ENCODE measurements around the gene VPS18.
"Not testable (repeated sequence)": the region's sequence is repeated elsewhere in the genome, so short reads cannot be mapped to it uniquely, and the experiment has no call there.

Gene VPS18

GRCh38 chr15:40893733-40894680 lies at the start of gene VPS18:
VPS18 (plus strand) TSS chr15:40894450; CDS start chr15:40894769, 319 bp downstream.
- peak; percentile 95 for DNase-seq

DNA sequence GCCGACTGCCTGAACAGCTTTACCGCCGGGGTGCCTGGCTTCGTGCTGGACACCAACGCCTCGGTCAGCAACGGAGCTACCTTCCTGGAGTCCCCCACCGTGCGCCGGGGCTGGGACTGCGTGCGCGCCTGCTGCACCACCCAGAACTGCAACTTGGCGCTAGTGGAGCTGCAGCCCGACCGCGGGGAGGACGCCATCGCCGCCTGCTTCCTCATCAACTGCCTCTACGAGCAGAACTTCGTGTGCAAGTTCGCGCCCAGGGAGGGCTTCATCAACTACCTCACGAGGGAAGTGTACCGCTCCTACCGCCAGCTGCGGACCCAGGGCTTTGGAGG lies 49.6 kb upstream of the VPS18 start:
- DNase-seq = peak; percentile 22

GRCh38 chr15:40845036-40845435 lies 49.2 kb upstream of the VPS18 start:
- no peak for DNase-seq

GRCh38 chr15:40845511-40846284 lies 48.6 kb upstream of the VPS18 start:
- DNase-seq = no peak

DNA sequence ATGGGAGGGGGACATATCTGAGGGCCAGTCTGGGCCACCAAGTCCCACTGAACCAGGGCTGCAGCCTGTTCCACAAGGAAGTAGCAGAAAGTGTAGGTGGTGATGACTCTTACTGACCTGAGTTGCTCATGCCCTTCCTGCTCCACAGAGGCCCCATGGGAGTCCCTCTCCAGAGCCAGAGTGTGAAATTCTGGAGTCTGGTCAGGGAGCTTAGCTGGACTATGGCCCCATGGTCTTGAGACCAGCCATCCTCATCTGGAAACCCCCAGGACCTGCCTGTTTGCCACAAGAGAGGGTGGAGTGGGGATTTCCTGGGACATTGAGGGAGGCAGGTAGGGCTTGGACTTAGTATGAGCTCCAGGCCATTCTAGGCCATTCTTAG lies 47.4 kb upstream of the VPS18 start:
- DNase-seq = no peak

GRCh38 chr15:40847223-40847961 lies 46.9 kb upstream of the VPS18 start:
- DNase-seq = peak; percentile 78

GRCh38 chr15:40850576-40851112 lies 43.6 kb upstream of the VPS18 start:
- DNase-seq = no peak

GRCh38 chr15:40852529-40852928 lies 41.7 kb upstream of the VPS18 start:
- no peak for DNase-seq

GRCh38 chr15:40853241-40853890 lies 40.9 kb upstream of the VPS18 start:
- no peak for DNase-seq

GRCh38 chr15:40854161-40854560 lies 40.1 kb upstream of the VPS18 start:
- DNase-seq = no peak

DNA sequence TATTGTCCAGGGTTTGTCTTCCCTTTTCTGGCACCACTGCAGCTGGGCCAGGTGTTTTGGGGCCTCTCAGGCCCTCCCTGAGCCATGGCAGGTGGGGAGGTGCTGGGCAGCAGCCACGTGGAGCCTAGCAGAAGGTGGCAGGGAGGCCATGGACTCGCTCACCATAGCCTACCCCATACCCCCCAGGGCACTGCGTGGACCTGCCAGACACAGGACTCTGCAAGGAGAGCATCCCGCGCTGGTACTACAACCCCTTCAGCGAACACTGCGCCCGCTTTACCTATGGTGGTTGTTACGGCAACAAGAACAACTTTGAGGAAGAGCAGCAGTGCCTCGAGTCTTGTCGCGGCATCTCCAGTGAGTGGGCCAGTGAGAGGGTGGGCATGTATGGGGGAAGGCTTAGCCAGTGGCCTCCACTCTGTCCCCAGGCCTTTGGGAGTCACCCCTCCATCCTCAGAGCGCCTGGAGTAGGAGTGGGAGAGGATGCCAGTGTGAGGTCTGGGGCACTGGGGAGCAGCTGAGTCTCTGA lies 38.5 kb upstream of the VPS18 start:
- no peak for DNase-seq

DNA sequence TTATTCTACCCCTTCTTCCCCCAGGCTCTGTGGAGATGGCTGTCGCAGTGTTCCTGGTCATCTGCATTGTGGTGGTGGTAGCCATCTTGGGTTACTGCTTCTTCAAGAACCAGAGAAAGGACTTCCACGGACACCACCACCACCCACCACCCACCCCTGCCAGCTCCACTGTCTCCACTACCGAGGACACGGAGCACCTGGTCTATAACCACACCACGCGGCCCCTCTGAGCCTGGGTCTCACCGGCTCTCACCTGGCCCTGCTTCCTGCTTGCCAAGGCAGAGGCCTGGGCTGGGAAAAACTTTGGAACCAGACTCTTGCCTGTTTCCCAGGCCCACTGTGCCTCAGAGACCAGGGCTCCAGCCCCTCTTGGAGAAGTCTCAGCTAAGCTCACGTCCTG lies 37.5 kb upstream of the VPS18 start:
- DNase-seq = no peak

- DNase-seq = peak; percentile 79
Observed at GRCh38 chr15:40857601-40858341, 36.5 kb upstream of the VPS18 start.

- DNase-seq = no peak
Observed at GRCh38 chr15:40858706-40859105, 35.5 kb upstream of the VPS18 start.

- peak; percentile 84 for DNase-seq
Observed at GRCh38 chr15:40859206-40859851, 34.9 kb upstream of the VPS18 start.

GRCh38 chr15:40861147-40861546 lies 33.1 kb upstream of the VPS18 start:
- DNase-seq = not testable (repeated sequence)

GRCh38 chr15:40863660-40864270 lies 30.5 kb upstream of the VPS18 start:
- peak; percentile 25 for DNase-seq

- no peak for DNase-seq
Observed at GRCh38 chr15:40867199-40867598, 27.1 kb upstream of the VPS18 start.

DNA sequence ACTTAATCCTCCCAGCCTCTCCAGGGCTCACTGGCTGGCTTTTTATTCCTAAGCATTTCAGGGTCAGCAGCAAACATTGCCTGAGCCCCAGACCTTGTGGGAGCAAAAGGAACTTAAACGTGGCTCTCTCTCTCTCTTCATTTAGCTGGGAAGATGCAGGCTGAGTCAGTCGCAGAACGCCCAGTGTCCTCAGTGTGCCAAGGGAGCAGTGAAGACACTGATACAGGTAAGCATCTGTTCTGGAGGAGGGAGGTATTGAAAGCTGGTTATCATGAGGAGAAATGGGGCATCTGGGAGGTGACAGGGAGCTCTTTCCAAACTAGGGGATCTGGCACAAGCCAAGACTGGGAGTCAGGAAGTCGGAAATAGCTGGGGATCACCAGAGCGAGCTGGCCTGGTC lies 24.6 kb upstream of the VPS18 start:
- no peak for DNase-seq

DNA sequence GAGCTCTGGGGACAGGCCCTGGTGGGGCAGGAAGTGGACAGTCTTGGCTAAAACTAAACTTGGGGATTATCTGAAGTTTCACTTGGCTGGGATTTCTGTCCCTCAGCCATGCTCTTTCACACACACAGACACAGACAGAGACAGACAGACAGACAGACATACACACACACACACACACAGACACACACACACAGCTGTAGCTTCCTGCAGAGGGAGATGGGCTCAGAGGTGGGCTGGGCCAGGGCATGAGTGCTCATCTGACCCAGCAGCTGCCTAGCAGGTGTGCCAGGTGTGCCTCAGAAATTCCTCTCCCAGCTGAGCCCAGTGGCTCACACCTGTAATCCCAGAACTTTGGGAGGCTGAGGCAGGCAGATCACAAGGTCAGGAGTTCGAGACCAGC lies 23.5 kb upstream of the VPS18 start:
- no peak for DNase-seq
